Retina (tissue), 1 donor: Measurements from ENCODE around the gene ARHGAP6.
"Not testable (repeated sequence)": the region's sequence is repeated elsewhere in the genome, so short reads cannot be mapped to it uniquely, and the experiment has no call there.

Experiments
- DNase-seq: peaks from one replicate; pipeline ENCODE4 v3.0.0-alpha.2; 2016

The ARHGAP6 gene

DNA sequence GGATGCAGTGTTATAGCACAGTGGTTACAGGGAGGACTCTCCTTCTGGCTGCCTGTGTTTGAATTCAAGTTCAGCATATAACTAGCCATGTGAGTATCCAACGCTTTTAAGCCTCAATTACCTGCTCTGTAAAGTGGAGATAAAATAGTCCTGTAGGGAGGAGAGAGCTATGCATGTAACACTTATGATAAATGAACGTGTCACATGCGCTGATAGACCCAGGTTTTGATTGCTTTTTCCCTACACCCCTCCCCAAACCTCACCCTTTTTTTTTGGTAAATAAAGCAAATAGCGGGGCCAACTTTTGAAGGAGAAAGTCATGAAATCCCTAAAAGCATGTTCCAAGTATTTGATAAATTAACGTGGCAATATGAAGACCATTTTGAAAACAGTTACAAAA lies 392.9 kb downstream of the ARHGAP6 start:
- no peak for DNase-seq

DNA sequence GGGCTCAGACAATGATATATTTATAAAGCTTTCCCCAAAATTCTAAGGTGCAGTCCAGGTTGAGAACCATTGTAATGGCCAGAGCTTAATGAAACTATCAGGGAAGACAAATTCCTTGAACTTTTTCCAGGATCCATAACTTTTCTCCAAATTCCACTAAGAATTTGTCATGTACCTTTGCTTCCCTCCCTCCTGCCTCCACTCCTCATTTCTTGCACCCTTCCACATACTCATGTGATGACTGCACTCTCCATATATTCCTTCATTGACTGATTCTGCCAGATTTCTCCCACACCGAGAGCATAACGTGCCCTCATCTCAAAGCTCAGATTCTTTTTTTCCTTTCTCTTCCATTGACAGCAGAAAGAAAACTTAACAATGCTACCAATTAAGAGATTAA lies 393.4 kb downstream of the ARHGAP6 start:
- DNase-seq: no peak

DNA sequence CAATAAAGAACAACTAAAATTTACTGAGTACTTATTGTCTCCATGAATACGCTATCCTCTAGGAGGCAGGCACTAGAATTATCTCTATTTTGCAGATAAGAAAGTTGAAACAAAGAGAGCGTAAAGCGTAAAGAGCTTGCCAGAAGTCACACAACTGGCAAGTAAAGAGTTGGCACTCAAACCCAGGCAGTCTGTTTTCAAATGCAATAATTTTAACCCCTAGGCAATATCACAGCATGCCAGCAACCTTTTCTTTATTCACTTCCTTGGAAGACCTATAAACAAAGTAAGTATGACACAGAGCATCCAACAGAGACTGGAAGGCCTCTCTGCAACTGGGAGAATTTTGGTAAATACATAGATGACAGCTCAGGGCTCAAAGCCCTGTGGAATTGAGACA lies 395.7 kb downstream of the ARHGAP6 start:
- no peak for DNase-seq

DNA sequence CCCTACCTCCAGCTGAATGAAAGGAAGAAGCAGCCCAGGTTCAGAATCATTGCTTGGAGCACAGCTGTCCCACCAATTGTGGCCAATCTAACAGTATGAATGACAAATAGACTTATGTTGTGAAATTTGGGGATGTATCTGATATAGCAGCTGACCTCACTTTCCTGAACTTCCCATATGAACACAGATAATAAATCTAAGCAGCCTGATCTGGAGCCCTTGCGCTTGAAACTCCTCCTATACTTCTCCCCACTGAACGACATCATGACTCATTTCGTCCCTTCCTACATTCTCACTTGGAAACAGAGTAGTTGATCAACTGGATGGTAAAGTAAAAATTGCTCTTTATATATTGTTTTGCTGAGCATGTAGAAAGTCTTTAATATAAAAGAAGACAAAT lies 396.7 kb downstream of the ARHGAP6 start:
- DNase-seq: no peak

DNA sequence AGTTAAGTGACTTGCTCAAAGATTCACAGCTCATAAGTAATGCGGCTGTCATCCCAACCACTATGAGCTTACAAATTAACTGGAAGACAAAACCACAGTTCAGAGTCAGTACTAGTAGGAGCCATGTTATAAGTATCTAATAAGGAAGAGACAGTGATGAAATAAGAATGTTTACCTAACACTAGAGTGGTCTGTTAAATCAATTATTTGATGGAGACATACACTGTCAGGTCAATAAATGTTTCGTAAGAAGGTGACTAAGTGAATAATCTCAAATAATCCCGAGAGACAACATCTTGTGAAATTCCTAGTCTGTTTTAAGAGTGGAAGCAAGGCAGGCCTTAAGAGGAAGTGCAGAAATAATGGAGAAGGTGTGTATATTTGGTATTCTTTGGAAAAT lies 398.3 kb downstream of the ARHGAP6 start:
- no peak for DNase-seq

DNA sequence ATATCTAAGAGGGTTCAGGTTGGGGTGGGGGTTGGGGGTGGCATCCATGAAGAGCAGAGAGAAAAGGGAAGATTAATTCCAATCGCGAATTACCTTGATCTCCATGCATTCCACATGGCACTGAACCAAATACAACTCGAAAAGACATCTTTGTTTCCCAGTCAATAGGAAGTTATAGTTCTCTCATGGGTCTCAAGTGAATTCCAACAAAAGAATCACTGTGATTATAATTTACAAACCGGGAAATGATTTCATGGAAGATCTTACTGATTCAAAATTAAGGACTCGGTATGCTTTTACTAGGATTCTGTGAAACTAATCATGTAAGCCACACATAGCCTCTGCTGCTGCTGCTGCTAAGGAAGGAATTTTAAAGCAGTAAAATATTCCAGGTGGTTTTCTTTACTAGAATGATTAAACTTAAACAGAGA lies 399.1 kb downstream of the ARHGAP6 start:
- DNase-seq: no peak

DNA sequence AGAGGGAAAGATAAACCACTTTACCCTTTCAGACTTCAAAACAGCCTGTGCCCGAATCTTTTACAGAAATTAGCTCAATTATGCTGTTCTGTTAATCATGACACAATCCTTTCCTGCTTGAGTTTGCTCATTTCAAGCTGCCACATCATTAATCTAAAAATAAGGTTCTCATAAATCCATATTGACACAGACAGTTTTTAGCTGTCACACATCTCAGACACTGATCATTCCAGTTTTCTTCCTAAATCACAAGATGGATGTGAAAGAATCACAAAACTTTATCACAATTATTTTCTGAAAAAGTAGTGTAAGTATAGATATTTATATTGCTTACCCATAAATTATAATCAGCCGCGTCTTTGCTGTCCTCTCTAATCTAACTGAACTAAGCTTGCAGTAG lies 400.4 kb downstream of the ARHGAP6 start:
- no peak for DNase-seq

DNA sequence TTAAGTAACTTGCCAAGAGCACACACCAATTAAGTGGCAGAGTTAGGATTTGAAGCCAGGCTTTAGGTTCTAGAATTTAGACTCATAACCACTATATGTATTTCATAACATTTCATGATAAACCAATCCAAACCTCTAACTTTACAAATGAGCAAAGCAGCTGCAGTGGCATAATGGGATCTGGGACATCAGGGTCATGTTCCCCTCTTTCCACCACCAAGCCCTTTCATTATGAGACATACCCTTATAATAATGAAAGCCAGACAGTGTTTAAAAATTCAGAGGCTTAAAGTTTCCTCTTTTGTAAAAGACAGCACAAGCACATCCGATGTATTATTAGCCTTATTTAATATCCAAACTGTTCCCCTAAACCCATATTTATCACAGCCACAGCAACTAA lies 400.8 kb downstream of the ARHGAP6 start:
- no peak for DNase-seq

DNA sequence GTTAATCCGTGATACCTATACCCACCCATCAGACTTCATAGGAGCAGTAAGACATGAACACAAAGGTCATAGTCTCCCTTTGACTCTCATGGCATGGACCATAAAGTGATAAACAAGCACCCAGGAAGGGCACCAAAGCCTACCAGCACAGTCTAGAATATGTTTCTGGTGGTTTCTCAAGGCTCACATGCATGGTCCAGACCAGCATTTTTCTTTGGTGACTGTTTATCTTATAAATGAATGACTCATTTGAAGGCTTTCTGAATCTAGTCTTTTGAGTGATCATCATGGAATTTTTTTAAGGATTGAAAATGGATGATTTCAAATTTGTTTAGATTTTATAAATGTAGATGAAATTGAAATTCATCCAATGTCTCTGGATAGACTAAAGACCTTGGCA lies 404.5 kb downstream of the ARHGAP6 start:
- DNase-seq: no peak

DNA sequence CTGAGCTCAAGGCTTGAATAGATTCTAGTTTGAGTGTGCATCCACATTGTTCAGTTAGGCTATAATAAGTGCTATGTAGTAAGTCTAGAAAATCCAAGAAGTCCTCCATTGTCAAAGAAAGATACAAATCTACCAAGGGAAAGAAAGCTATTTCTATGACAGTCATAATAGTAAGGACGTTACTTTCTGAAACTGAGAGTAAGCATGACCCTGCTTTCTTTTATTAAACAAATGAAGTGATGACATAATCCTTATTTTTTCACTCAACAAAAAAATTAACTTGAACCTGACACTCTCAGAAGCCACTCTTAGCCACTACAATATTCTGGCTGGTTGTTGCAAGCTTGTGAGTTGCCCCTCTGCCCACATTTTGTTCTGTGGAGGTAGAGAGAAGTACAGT lies 406.3 kb downstream of the ARHGAP6 start:
- no peak for DNase-seq

DNA sequence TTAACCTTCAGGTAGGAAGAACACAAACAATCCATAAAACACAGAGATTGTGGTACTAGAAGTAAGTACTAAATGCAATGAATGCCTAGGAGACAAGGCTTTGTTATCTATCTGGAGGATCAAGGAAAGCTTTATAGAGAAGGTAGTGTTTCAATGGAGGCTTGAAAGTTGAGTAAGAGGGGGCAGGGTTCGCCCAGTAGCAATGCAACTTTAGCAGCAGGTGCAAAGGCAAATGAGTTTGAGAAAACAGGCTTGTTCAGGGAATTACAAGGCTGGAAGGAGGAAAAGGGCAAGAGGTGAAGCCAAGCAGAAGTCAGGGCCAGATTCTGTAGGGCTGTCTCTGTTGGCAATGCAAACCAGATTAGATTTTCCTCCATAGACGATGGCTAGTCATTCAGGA lies 408.0 kb downstream of the ARHGAP6 start:
- no peak for DNase-seq

DNA sequence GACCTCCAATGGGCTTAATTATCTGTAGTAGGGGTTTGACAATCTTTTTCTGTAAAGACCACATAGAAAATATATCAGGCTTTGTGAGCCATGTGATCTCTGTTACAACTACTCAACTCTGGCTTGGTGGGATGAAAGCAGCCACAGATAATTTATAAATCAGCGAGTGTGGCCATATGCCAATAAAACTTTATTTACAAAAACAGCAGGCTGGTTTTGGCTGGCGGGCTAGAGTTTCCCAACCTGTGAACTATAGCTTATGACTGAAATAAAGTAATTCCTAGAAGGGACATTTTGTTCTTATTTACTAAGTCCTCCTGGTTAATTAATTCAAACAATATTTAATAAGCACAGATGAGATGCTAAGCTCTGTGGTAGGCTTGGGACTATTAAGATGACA lies 408.4 kb downstream of the ARHGAP6 start:
- DNase-seq: no peak

DNA sequence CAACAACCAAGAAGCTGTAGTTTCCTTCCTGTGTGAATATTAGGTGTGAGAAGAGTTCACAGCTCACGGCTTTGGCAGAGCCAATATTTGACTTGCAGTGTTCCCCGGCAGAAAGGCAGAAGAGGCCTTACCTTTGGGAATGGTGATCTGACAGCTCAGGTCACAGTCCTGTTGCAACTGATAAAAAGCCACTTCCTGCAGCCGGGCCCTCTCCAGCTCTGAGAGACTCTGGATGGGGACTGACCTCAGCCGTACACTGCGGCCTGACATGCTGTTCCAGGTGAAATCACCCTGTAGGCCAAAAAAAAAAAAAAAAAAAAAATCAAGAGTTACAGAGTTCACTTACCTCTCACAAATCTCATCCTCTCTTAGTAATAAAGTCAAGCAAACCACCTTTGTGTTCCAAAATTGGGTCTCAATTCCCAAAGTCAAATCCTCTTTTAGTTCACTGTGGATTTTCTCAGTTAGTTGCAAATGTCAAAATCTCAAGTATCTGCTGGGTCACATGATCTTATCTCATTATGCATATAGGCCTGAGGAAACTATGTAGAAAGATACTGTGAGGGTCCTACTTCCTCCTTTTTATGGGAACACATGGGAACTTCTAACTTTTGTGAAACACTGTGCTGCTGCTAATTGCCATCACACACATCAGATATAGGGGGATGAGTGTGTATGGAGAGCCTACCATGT lies 411.2 kb downstream of the ARHGAP6 start:
- no peak for DNase-seq

DNA sequence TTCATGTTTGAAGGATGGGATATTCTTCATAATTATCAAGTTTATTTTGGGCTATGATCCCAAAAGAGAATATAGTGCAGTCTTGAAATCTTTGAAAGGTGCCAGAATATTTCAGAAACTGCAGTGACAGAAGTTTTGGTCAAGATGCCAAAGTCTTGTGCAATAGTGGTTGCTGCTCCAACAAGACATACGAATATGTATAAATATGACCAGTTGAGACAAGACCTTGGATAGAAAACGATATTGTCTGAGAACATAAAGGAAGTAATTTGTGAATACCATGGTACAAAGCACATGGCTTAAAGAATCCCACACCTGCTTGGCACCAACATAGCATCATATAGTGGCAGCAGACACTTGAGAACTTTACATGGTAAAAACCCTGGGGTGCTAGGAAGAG lies 421.1 kb downstream of the ARHGAP6 start:
- DNase-seq: no peak

DNA sequence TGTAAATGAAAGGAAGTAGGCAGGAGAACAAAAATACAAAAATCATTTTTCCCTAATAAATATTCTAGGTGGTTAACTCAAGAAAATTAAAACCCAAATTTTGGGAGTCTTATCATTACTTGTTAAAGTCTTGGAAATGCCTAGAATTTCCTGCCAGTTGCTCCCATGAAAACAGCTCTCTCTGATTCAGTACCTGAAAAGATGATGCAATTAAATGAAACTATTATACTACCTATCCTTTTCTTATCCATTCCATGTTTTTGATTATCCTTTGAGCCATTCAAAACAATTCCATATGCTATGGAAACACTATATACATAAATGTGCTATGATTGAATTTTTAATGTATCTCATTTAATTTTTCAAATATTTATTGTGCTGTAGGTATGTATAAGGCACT lies 423.0 kb downstream of the ARHGAP6 start:
- no peak for DNase-seq

DNA sequence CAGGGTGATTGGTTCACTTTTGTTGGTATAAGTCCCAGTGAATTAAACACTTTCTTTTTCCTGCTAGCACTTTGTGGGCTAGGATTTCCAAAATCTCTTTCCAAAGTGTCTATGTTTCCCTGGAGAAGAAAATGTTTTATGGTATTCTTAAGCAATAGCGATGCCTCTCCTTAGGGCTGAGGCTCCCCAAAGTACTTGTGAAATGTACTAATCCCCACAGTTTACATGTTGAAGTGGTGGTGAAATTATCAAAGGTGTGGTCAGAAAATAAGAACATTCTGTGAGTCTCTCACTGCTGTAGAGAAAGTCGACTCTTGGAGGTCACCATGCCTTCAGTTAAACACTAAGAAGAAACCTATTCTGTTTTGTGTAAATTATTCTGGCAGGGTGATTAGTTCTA lies 424.0 kb downstream of the ARHGAP6 start:
- DNase-seq: no peak

DNA sequence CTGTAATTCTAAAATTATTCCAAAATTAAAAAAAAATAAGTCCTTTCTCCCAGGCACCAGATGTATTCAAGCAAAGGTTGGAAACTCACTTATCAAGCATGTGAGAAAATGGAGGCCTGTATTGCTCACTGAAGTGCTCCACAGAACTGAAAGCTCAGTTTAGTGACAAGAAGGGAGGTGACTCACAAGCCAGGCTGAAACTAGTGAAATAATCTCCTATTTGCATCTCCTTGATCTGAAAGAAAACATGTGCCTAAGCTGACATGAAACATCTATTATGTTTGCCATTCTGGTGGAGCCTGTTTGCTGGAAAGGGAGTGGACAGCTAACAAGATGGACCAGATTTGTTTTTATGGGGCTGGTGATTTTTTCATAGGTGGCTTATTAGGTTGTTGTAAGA lies 426.5 kb downstream of the ARHGAP6 start:
- no peak for DNase-seq

DNA sequence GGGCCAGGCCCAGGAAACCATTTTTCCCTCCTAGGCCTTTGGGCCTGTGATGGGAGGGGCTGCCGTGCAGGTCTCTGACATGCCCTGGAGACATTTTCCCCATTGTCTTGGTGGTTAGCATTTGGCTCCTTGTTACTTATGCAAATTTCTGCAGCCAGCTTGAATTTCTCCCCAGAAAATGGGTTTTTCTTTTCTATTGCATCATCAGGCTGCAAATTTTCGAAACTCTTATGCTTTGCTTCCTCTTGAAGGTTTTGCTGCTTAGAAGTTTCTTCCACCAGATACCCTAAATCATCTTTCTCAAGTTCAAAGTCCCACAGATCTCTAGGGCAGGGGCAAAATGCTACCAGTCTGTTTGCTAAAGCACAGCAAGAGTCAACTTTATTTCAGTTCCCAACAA lies 430.3 kb downstream of the ARHGAP6 start:
- DNase-seq: not testable (repeated sequence)

DNA sequence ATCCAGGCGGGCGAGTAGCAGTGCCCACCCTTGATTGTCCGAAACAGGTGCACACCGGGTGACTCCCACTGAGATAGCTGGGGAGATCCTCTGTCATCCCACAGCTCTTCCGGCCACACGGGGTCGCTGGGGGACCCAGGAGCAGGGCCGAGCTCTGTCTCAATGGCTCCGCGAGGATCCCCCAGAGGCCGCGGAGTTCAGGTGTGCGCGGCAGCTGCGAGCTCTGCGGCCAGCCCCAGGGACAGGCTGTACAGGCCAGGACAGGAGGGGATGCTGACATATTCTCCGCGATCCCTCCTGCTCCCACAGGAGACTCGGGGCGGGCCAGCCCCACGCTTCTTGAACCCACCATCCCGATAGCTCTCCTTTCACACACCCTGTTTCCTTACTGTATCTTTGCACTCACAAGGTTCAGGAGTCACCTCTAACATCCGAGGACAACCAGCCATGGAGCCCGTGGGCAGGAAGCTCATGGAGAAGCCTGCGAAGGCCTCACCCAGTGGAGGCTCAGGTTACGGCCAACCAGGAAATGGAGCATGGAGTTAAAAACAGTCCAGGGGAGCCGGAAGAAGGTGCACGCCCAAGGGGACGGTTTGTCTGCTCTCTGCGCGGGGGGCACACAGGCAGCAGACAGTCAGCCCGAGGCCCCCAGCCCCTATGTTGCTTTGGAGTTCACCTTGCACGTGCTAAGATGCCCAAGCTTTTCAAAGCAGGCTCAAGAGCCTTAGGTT lies 450.4 kb downstream of the ARHGAP6 start:
- DNase-seq: no peak

DNA sequence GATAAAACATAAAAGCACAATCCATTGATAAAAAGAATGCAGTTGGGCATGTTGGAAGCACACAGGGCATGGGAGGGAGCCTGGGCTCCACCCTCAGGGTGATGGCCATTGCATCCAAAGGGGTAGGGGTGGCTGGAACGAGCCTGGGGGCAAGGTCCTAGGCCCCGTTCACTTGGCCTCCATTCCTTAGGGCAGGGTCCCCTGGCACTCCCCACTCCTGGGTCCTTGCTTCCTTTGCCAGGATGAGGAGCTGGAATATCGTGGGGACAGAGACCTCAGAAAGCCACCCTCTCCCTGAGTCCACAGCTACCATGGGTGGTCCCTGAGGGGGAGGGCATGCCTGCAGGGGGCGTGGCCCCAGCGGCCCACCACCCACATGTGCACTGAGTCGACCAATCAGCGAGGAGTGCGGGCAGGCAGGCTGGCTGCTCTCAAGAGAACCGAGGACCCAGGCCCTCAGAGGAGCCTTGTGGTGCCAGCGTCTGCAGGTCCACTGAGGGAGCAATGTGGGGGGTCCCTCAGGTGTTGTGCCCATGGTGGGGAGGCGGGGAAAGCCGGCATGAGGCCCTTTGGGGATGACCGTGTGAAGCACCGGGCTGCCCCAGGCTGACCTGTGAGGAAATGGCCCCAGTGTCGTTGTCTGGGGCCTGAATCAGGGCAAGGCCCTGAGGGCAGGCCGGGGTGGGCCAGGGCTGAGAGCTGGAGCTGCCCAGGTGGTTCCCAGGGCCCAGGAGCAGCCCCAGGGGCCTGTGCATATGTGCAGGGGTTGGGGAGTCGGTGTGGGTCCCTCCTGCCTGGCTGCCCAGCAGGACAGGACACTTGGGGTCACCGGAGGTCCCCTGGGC lies 451.2 kb downstream of the ARHGAP6 start:
- no peak for DNase-seq

DNA sequence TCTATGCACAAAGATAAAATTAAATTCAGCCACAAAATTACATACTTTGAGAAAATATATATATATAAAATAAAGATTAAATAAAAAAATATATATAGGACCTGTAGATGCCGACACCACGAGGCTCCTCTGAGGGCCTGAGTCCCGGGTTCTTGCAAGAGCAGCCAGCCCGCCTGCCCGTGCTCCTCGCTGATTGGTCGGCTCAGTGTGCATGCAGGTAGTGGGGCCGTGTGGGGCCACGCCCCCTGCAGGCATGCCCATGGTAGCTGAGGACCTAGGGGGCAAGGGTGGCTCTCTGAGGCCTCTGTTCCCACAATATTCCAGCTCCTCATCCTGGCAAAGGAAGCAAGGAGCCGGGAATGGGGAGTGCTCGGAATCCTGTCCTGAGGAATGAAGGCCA lies 453.0 kb downstream of the ARHGAP6 start:
- no peak for DNase-seq

DNA sequence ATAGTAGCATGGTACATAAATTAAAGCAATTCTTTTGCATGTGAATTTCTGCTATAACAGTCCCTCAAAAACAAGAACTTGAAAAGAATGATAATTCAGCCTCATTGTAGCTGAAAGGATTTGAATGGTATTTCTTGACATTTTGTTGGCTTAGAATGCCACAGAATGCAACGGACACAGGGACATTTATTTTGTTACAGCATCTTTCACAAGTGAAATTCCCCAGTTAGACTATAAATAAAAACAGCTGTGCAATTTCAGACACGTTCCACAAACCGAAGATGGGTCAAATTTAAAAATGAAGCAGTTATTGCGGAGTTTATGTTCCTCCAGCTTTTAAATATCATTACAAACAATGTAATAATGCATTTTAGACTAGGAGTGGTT lies 455.3 kb downstream of the ARHGAP6 start:
- no peak for DNase-seq

DNA sequence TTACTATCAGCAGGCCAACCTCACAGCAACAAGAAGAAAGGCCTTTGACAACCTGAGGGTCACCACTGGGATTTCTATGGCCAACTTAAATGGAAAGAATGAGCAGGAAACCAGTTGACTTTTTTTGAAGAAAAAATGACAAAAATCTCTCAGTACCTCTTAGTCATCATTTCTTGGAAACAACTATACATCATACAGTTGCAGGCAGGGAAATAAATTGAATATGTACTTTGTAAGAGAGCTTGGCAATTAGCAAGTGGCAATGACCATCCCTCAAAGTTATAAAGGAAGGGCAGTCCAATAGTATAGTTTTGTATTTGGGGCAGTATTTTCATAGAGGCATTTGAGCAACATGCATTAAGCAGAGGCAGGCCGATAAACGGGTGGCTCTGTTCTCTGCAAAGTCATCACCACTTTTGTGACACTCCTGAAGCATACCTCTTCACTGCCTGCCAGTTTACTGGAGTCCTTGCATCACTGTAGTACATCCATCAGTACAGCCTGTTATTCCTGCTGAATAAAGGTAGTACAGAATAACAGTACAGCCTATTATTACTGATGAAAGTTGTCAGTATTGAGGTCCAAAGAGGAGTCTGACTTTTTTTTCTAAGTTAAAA lies 455.8 kb downstream of the ARHGAP6 start:
- DNase-seq: no peak

DNA sequence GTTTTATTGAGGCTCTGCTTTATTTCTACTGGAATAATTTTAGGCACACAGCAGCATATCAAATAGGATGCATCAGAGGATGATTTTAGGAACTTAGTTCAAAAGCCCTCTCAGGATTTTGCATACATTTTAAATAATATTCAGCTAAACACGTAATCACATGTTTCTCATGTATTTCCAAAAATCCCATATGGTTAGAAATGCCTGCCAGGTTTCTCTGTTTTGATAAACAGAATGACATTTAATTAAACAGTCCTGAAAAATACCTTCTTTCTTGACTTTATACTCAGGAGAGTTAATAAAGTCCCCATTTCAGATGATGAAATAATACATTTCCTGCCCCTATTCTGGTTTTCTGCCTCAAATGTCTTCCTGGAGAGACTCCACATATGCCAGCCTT lies 459.0 kb downstream of the ARHGAP6 start:
- DNase-seq: no peak
